NB4 (cell line): ENCODE data around the gene CNEP1R1.

ENCODE experiments used
- CTCF ChIP-seq: IDR thresholded peaks from one replicate; pipeline ENCODE4 v1.5.1; 2012; ENCODE audit warnings: low read depth, low read length
- MAX ChIP-seq: IDR thresholded peaks from 2 replicates; pipeline ENCODE4 v1.6.1; 2011; ENCODE audit warnings: low read depth, low read length
- MYC ChIP-seq: IDR thresholded peaks from 2 replicates; pipeline ENCODE4 v1.6.1; 2011; ENCODE audit warnings: low read depth, low read length
- POLR2A ChIP-seq: IDR thresholded peaks from 2 replicates; pipeline ENCODE4 v1.6.1; 2011; ENCODE audit warnings: mild to moderate bottlenecking; ENCODE audit not compliant: insufficient read length; ENCODE audit errors: extremely low read depth

GRCh38 chr16:50002190-50002589 is 22.8 kb upstream of the CNEP1R1 start:
- no peak for TF ChIP-seq CTCF
- no peak for TF ChIP-seq POLR2A
- TF ChIP-seq MYC = no peak
- TF ChIP-seq MAX = no peak
